Measurements from ENCODE around the gene SCN4A.
"Not testable (repeated sequence)": the region's sequence is repeated elsewhere in the genome, so short reads cannot be mapped to it uniquely, and the experiment has no call there.

Gene SCN4A

GRCh38 chr17:63972796-63973195 lies at the start of gene SCN4A:
Gene SCN4A, minus strand, starts transcription at chr17:63972918. Its CDS starts 77 bp downstream, at chr17:63972841.
- DNase-seq (ENCODE audit: low read depth) = no peak

- DNase-seq (ENCODE audit: low read depth) = no peak
Observed at GRCh38 chr17:64020056-64020766, 47.5 kb upstream of the SCN4A start, which contains the start of gene ICAM2. Gene ICAM2, minus strand, starts transcription at chr17:64020633. Its CDS starts 13,942 bp downstream, at chr17:64006691.

- DNase-seq (ENCODE audit: low read depth) = not testable (repeated sequence)
Observed at GRCh38 chr17:64019551-64019961, 46.8 kb upstream of the SCN4A start.

- DNase-seq (ENCODE audit: low read depth) = no peak
Observed at GRCh38 chr17:64017381-64017980, 44.8 kb upstream of the SCN4A start.

- DNase-seq (ENCODE audit: low read depth) = no peak
Observed at GRCh38 chr17:64016974-64017373, 44.3 kb upstream of the SCN4A start.

GRCh38 chr17:64016231-64016784 lies 43.6 kb upstream of the SCN4A start:
- no peak for DNase-seq (ENCODE audit: low read depth)

- no peak for DNase-seq (ENCODE audit: low read depth)
Observed at GRCh38 chr17:64015447-64015846, 42.7 kb upstream of the SCN4A start.

- DNase-seq (ENCODE audit: low read depth) = no peak
Observed at GRCh38 chr17:64009571-64010402, 37.1 kb upstream of the SCN4A start.

GRCh38 chr17:64008830-64009229 lies 36.1 kb upstream of the SCN4A start:
- no peak for DNase-seq (ENCODE audit: low read depth)

- no peak for DNase-seq (ENCODE audit: low read depth)
Observed at GRCh38 chr17:64008346-64008745, 35.6 kb upstream of the SCN4A start.

GRCh38 chr17:64007838-64008282 lies 35.1 kb upstream of the SCN4A start:
- DNase-seq (ENCODE audit: low read depth) = no peak

- DNase-seq (ENCODE audit: low read depth) = not testable (repeated sequence)
Observed at GRCh38 chr17:64007089-64007837, 34.5 kb upstream of the SCN4A start.

- no peak for DNase-seq (ENCODE audit: low read depth)
Observed at GRCh38 chr17:64006361-64007088, 33.8 kb upstream of the SCN4A start.

- DNase-seq (ENCODE audit: low read depth) = no peak
Observed at GRCh38 chr17:64005734-64006167, 33.0 kb upstream of the SCN4A start.

GRCh38 chr17:64004903-64005733 lies 32.4 kb upstream of the SCN4A start:
- DNase-seq (ENCODE audit: low read depth) = no peak

- no peak for DNase-seq (ENCODE audit: low read depth)
Observed at GRCh38 chr17:64004218-64004770, 31.6 kb upstream of the SCN4A start.

GRCh38 chr17:64003526-64004121 lies 30.9 kb upstream of the SCN4A start:
- no peak for DNase-seq (ENCODE audit: low read depth)

GRCh38 chr17:64002658-64003525 lies 30.2 kb upstream of the SCN4A start:
- DNase-seq (ENCODE audit: low read depth) = no peak
